ENCODE measurements around the gene ENDOG. TPM values are rescaled to one million over a fixed set of nuclear protein-coding genes. Genes with fewer than 3 reads are reported as not detected.

The ENDOG gene
- total RNA-seq, 1 experiment from 2014 or later: 16.7 TPM

GRCh38 chr9:128792134-128792533, 26.2 kb upstream of the ENDOG start:
- Histone ChIP-seq H2BK12ac (ENCODE audit: insufficient read length, low read depth, low read length) (no peak overlapping the region), H3K56ac (ENCODE audit: insufficient read length, low read depth, low read length) (no peak overlapping the region), H3K9me3 (ENCODE audit: control insufficient read depth, low read depth, low read length) (no peaks in the 10 kb centered on the region), H4K20me1 (ENCODE audit: control insufficient read depth, insufficient read depth, insufficient read length) (no peaks in the 10 kb centered on the region), H2BK5ac (ENCODE audit: insufficient read length, low read length) (no peak overlapping the region), H3K9ac (ENCODE audit: extremely low read depth, insufficient read length, low read length) (no peak overlapping the region), H3K4me1 (ENCODE audit: insufficient read depth, low read length) (no peaks in the 10 kb centered on the region), H3K27ac (ENCODE audit: insufficient read length, low read depth, low read length) (no peak overlapping the region), H2AK5ac (ENCODE audit: insufficient read length, low read length) (no peak overlapping the region), H3K4me2 (ENCODE audit: insufficient read depth, insufficient read length, low read length) (no peak overlapping the region), H3K23ac (ENCODE audit: insufficient read length, low read depth, low read length) (no peak overlapping the region), H3K27me3 (ENCODE audit: insufficient read depth, low read length) (no peaks in the 10 kb centered on the region), H4K91ac (ENCODE audit: insufficient read length, low read depth, low read length) (no peak overlapping the region), H3K79me2 (ENCODE audit: insufficient read depth, low read length) (no peaks in the 10 kb centered on the region), H2BK120ac (ENCODE audit: low read depth, low read length, poor library complexity, severe bottlenecking) (no peak overlapping the region), H3K23me2 (ENCODE audit: insufficient read length, low read depth, low read length, poor library complexity, severe bottlenecking) (peaks cover 5% of the 10 kb centered on the region), H4K8ac (replicated peaks; ENCODE audit: insufficient read length, low read depth, low read length) (no peak overlapping the region), H2AFZ (ENCODE audit: low read length) (no peak overlapping the region), H4K5ac (ENCODE audit: insufficient read length, low read depth, low read length) (no peak overlapping the region), H3K18ac (ENCODE audit: insufficient read length, low read depth, low read length) (no peak overlapping the region), H3K79me1 (ENCODE audit: insufficient read depth, low read depth, low read length, poor library complexity, severe bottlenecking) (peaks cover 4% of the 10 kb centered on the region), H2BK15ac (ENCODE audit: low read depth, low read length) (no peak overlapping the region), H3T11ph (ENCODE audit: low read length) (no peak overlapping the region), H2BK20ac (ENCODE audit: low read depth, low read length, poor library complexity, severe bottlenecking) (no peak overlapping the region), H3K14ac (ENCODE audit: insufficient read depth, low read length) (no peak overlapping the region), H3K4ac (ENCODE audit: low read depth, low read length) (no peak overlapping the region)
- no peaks in the 10 kb centered on the region; the same call in 1 of the 2 replicates for H3K27me3 Mint-ChIP-seq (ENCODE audit: low read depth)
- no CpG with 5 or more reads among the region's 9 CpGs for WGBS (ENCODE audit: extremely low coverage, insufficient read length, low lambda C conversion rate)
- no peak overlapping the region for H3K27ac Mint-ChIP-seq
- no peak for DNase-seq
- H3K36me3 Mint-ChIP-seq (ENCODE audit: insufficient read depth in 1 of 3, low read depth in 3 of 3): peaks cover 4 to 38% (median 29%) of the 10 kb centered on the region in 3 experiments; a peak in 6 of 7 replicates
- no peak overlapping the region for H3K4me3 Mint-ChIP-seq
- TF ChIP-seq CTCF (conservative IDR thresholded peaks at IDR 0.05): no peak
- peaks cover 5 to 6% of the 10 kb centered on the region in 2 experiments; a peak in 3 of 4 replicates for H3K4me1 Mint-ChIP-seq
- H3K9me3 Mint-ChIP-seq: peaks cover 0 to 1% of the 10 kb centered on the region in 2 experiments; a peak in 1 of 5 replicates

Measured in H9 (cell line).